ENCODE measurements around the gene SOCS7.

SOCS7 gene

GRCh38 chr17:38361694-38362465, 10.2 kb downstream of the SOCS7 start:
- DNase-seq (ENCODE audit: low read depth), result no peak
- no peak for TF ChIP-seq CTCF (conservative IDR thresholded peaks at IDR 0.05; ENCODE audit: control insufficient read depth, insufficient read depth, low read depth, low read length)
- no peak overlapping the region for H3K4me3 ChIP-seq (ENCODE audit: control insufficient read depth, low read depth, low read length)

DNA sequence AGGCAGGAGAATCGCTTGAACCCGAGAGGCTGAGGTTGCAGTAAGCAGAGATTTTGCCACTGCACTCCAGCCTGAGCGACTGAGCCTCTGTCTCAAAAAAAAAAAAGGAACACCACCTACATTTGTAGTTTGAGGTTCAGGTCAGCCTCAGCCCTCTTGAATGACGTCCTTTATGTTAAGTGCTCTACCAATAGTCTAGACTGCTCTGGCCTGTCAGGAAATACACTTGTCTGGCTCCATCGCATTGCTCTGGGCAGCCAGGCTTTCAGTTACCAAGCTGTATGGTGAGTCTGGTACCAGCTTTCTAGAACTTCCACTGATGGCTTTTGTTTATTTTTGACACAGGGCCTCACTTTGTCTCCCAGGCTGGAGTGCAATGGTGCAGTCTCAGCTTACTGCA, 11.4 kb downstream of the SOCS7 start:
- no peak overlapping the region for H3K4me3 ChIP-seq (ENCODE audit: control insufficient read depth, low read depth, low read length)
- TF ChIP-seq CTCF (conservative IDR thresholded peaks at IDR 0.05; ENCODE audit: control insufficient read depth, insufficient read depth, low read depth, low read length), result no peak
- no peak for DNase-seq (ENCODE audit: low read depth)

GRCh38 chr17:38364741-38365140, 13.1 kb downstream of the SOCS7 start:
- TF ChIP-seq CTCF (conservative IDR thresholded peaks at IDR 0.05; ENCODE audit: control insufficient read depth, insufficient read depth, low read depth, low read length), result no peak
- no peak overlapping the region for H3K4me3 ChIP-seq (ENCODE audit: control insufficient read depth, low read depth, low read length)
- DNase-seq (ENCODE audit: low read depth), result peak; percentile 20

- no peak for DNase-seq (ENCODE audit: low read depth)
- no peak for TF ChIP-seq CTCF (conservative IDR thresholded peaks at IDR 0.05; ENCODE audit: control insufficient read depth, insufficient read depth, low read depth, low read length)
Observed at GRCh38 chr17:38369124-38369886, 17.7 kb downstream of the SOCS7 start.

GRCh38 chr17:38379448-38379847, 27.8 kb downstream of the SOCS7 start:
- no peak for TF ChIP-seq CTCF (conservative IDR thresholded peaks at IDR 0.05; ENCODE audit: control insufficient read depth, insufficient read depth, low read depth, low read length)
- DNase-seq (ENCODE audit: low read depth), result no peak
- H3K4me3 ChIP-seq (ENCODE audit: control insufficient read depth, low read depth, low read length), result no peak overlapping the region

More at GRCh38 chr17:38369124-38369886, 17.7 kb downstream of the SOCS7 start:
- H3K4me3 ChIP-seq (ENCODE audit: control insufficient read depth, low read depth, low read length), result no peak overlapping the region

DNA sequence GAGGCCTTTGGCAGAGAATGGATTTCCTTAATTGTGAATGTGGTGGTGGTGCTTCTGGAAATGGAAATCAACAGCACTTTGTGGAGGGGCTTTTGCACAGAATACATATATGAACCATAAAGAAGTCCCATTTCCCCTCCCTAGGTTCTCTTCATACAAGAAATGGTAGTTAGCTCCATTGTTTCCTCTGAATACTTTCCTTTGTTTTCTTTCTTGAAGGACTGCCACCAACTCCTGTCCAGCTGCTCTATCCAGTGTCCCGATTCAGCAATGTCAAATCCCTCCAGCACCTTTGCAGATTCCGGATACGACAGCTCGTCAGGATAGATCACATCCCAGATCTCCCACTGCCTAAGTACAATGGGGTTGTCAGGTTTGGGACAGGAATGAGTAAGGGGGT, 43.4 kb downstream of the SOCS7 start:
- TF ChIP-seq CTCF (conservative IDR thresholded peaks at IDR 0.05; ENCODE audit: control insufficient read depth, insufficient read depth, low read depth, low read length), result no peak
- no peak overlapping the region for H3K4me3 ChIP-seq (ENCODE audit: control insufficient read depth, low read depth, low read length)
- DNase-seq (ENCODE audit: low read depth), result no peak

Data from fibroblast of mammary gland (primary cell).